ENCODE data around the gene ARHGAP15. TPM values are rescaled to one million over a fixed set of nuclear protein-coding genes. Genes with fewer than 3 reads are reported as not detected.

ARHGAP15 gene
- total RNA-seq, 2 experiments from 2014 or later, result 72.1 to 98.4 TPM

- no peaks in the 10 kb centered on the region for H3K9me2 ChIP-seq (ENCODE audit: insufficient read depth, low read length)
- H3K9me3 ChIP-seq (ENCODE audit: low read length), result no peaks in the 10 kb centered on the region
- no TSS peak for BruUV-seq (replicated peaks)
- ChIA-PET POLR2A (interaction anchor here (0.6 to 1.5 kb wide), 4 partner anchors 13 to 36 kb away, joined by 3 to 4 read pairs (median 4); no protein-coding TSS in a partner anchor), CTCF (ENCODE audit: unreplicated experiment) (no interaction called here)
- peaks cover 46% of the 10 kb centered on the region for H3K79me2 ChIP-seq (ENCODE audit: insufficient read depth, low read depth, low read length)
- DNase-seq (ENCODE audit: low spot score), result no peak
- no peak overlapping the region for H2AFZ ChIP-seq (ENCODE audit: low read length)
- H3K27ac ChIP-seq (ENCODE audit: low read depth, low read length, poor library complexity, severe bottlenecking), result no peak overlapping the region
- TF ChIP-seq EZH2phosphoT487 (IDR thresholded peaks at IDR 0.05; ENCODE audit: borderline replicate concordance, low read depth, low read length) (no peak), CTCF (conservative IDR thresholded peaks at IDR 0.05; ENCODE audit: low read length) (no peak)
- H3K4me1 ChIP-seq (ENCODE audit: insufficient read depth, low read length, poor library complexity, severe bottlenecking), result peaks cover 27% of the 10 kb centered on the region
- H3K4me3 ChIP-seq (ENCODE audit: low read depth, low read length, poor library complexity, severe bottlenecking), result no peak overlapping the region
- intact Hi-C loops (cut with micrococcal nuclease; ENCODE audit: unreplicated experiment), result loop anchor here (2.0 to 5.0 kb wide), 3 partner anchors 51 to 94 kb away; no protein-coding TSS in a partner anchor
- H3K36me3 ChIP-seq (ENCODE audit: insufficient read depth, low read length), result peaks cover 62% of the 10 kb centered on the region
- no peak overlapping the region for H3K4me2 ChIP-seq (ENCODE audit: low read length)
- H4K20me1 ChIP-seq (ENCODE audit: insufficient read depth, low read length), result peaks cover 9% of the 10 kb centered on the region; the same call in 1 of the 2 replicates
Measured at GRCh38 chr2:143163499-143163898, 34.3 kb downstream of the ARHGAP15 start.

GRCh38 chr2:143165291-143165690 is 36.1 kb downstream of the ARHGAP15 start:
- no TSS peak for BruUV-seq (replicated peaks)
- Histone ChIP-seq H3K36me3 (ENCODE audit: insufficient read depth, low read length) (peaks cover 73% of the 10 kb centered on the region), H3K4me3 (ENCODE audit: low read depth, low read length, poor library complexity, severe bottlenecking) (no peak overlapping the region), H3K9me3 (ENCODE audit: low read length) (no peaks in the 10 kb centered on the region), H3K4me2 (ENCODE audit: low read length) (no peak overlapping the region), H2AFZ (ENCODE audit: low read length) (no peak overlapping the region), H3K9me2 (ENCODE audit: insufficient read depth, low read length) (no peaks in the 10 kb centered on the region), H4K20me1 (ENCODE audit: insufficient read depth, low read length) (peaks cover 14% of the 10 kb centered on the region; the same call in 1 of the 2 replicates), H3K4me1 (ENCODE audit: insufficient read depth, low read length, poor library complexity, severe bottlenecking) (peaks cover 11% of the 10 kb centered on the region), H3K27ac (ENCODE audit: low read depth, low read length, poor library complexity, severe bottlenecking) (no peak overlapping the region), H3K79me2 (ENCODE audit: insufficient read depth, low read depth, low read length) (peaks cover 28% of the 10 kb centered on the region; the same call in 1 of the 2 replicates)
- no peak for DNase-seq (ENCODE audit: low spot score)
- no peak for TF ChIP-seq EZH2phosphoT487 (IDR thresholded peaks at IDR 0.05; ENCODE audit: borderline replicate concordance, low read depth, low read length)
- TF ChIP-seq CTCF (conservative IDR thresholded peaks at IDR 0.05; ENCODE audit: low read length), result no peak
- POLR2A ChIA-PET, result no interaction called here
- CTCF ChIA-PET (ENCODE audit: unreplicated experiment), result no interaction called here
- intact Hi-C loops (cut with micrococcal nuclease; ENCODE audit: unreplicated experiment), result no loop called here

DNA sequence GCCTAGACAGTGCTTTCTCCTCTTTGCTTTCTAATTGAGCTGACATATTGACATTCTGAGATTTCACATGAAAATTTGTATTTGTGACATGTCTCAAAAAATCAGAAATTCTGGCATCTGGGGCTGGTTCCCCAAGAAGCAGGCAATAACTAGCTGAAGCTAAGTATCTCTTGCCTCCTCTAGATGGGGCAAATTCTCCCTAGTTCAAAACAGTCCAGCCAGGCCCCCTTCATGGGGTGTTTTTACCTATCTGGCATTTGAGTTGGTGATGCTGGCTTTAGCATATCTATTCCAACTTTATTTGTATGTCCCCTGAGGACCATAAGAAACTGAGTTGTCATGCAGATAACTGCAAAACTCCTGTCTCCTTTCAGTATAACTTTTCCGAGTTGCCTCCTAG is 39.9 kb downstream of the ARHGAP15 start:
- Histone ChIP-seq H4K20me1 (ENCODE audit: insufficient read depth, low read length) (0 out of 2 replicates have a peak, but pooled peaks cover 8% of the 10 kb centered on the region), H3K4me3 (ENCODE audit: low read depth, low read length, poor library complexity, severe bottlenecking) (no peak overlapping the region), H3K27ac (ENCODE audit: low read depth, low read length, poor library complexity, severe bottlenecking) (no peak overlapping the region), H3K9me3 (ENCODE audit: low read length) (no peaks in the 10 kb centered on the region), H3K4me2 (ENCODE audit: low read length) (no peak overlapping the region), H2AFZ (ENCODE audit: low read length) (no peak overlapping the region), H3K9me2 (ENCODE audit: insufficient read depth, low read length) (no peaks in the 10 kb centered on the region), H3K79me2 (ENCODE audit: insufficient read depth, low read depth, low read length) (peaks cover 6% of the 10 kb centered on the region; the same call in 1 of the 2 replicates), H3K4me1 (ENCODE audit: insufficient read depth, low read length, poor library complexity, severe bottlenecking) (no peaks in the 10 kb centered on the region), H3K36me3 (ENCODE audit: insufficient read depth, low read length) (peaks cover 61% of the 10 kb centered on the region)
- DNase-seq (ENCODE audit: low spot score), result no peak
- no TSS peak for BruUV-seq (replicated peaks)
- POLR2A ChIA-PET, result no interaction called here
- peak; percentile 27; the same call in 1 of the 2 replicates for TF ChIP-seq CTCF (conservative IDR thresholded peaks at IDR 0.05; ENCODE audit: low read length)
- TF ChIP-seq EZH2phosphoT487 (IDR thresholded peaks at IDR 0.05; ENCODE audit: borderline replicate concordance, low read depth, low read length), result no peak
- intact Hi-C loops (cut with micrococcal nuclease; ENCODE audit: unreplicated experiment), result no loop called here
- CTCF ChIA-PET (ENCODE audit: unreplicated experiment), result interaction anchor here (0.9 kb wide), 1 partner anchor 11 kb away, joined by 3 read pairs; no protein-coding TSS in a partner anchor

All from OCI-LY7 (cell line).